ENCODE results near the gene PSME3IP1. TPM values are rescaled to one million over a fixed set of nuclear protein-coding genes. Genes with fewer than 3 reads are reported as not detected.

PSME3IP1 gene
- polyA plus RNA-seq, 1 of the 3 experiments (the other 2 are of a cell fraction), result 80.9 TPM

- Histone ChIP-seq H3K27me3 (ENCODE audit: insufficient read depth) (no peaks in the 10 kb centered on the region), H2AFZ (ENCODE audit: low read depth) (no peak overlapping the region)
- POLR2A ChIA-PET, result interaction anchor here (0.7 to 1.9 kb wide), 3 partner anchors 10 to 181 kb away, joined by 3 to 7 read pairs (median 5); partner anchors contain the start of genes PSME3IP1 and RSPRY1
Observed at GRCh38 chr16:57196753-57197152, 10.9 kb upstream of the PSME3IP1 start.

More at GRCh38 chr16:57196753-57197152, 10.9 kb upstream of the PSME3IP1 start:
- Histone ChIP-seq H3F3A (replicated peaks; ENCODE audit: insufficient read depth) (peaks cover 20% of the 10 kb centered on the region), H3K4me3 (ENCODE audit: low read depth in 2 of 2, low read length in 1 of 2) (no peak overlapping the region), H4K20me1 (ENCODE audit: insufficient read depth) (no peaks in the 10 kb centered on the region), H3K9me3 (no peaks in the 10 kb centered on the region), H3K79me2 (ENCODE audit: insufficient read depth) (peaks cover 74% of the 10 kb centered on the region), H3K4me1 (ENCODE audit: control insufficient read depth in 1 of 2, insufficient read depth in 2 of 2, low read depth in 1 of 2, low read length in 1 of 2) (peaks cover 19 to 34% of the 10 kb centered on the region in 2 experiments), H3K4me2 (0 out of 2 replicates have a peak overlapping the region, but pooled peaks have one; percentile 8), H3K36me3 (replicated peaks in 1 of 2; ENCODE audit: control insufficient read depth in 1 of 2, insufficient read depth in 2 of 2, low read length in 1 of 2) (peaks cover 2 to 4% of the 10 kb centered on the region in 2 experiments), H3K27ac (ENCODE audit: low read depth in 2 of 2, low read length in 1 of 2) (peak overlapping the region; percentile 91 to 98; a peak in 3 of 4 replicates), H3K9ac (peak overlapping the region; percentile 13; the same call in 1 of the 2 replicates), H3K9me2 (no peaks in the 10 kb centered on the region)
- TF ChIP-seq USF1 (IDR thresholded peaks at IDR 0.05; ENCODE audit: borderline replicate concordance, low read depth) (no peak), TEAD4 (IDR thresholded peaks at IDR 0.05; ENCODE audit: borderline replicate concordance, insufficient read depth) (peak; percentile 49; the same call in 1 of the 2 replicates), CHD2 (IDR thresholded peaks at IDR 0.05; ENCODE audit: low read length, partially characterized antibody) (peak; percentile 88), GATA2 (CRISPR knock-in tag; IDR thresholded peaks at IDR 0.05) (peak; percentile 99), TCF12 (IDR thresholded peaks at IDR 0.05) (peak; percentile 74), ZBTB33 (IDR thresholded peaks at IDR 0.05; ENCODE audit: borderline replicate concordance, low read depth) (no peak), RCOR1 (IDR thresholded peaks at IDR 0.05; ENCODE audit: low read length) (peak; percentile 96), MXI1 (IDR thresholded peaks at IDR 0.05; ENCODE audit: low read depth, low read length) (peak; percentile 71), FOXJ3 (CRISPR knock-in tag; IDR thresholded peaks at IDR 0.05) (peak; percentile 99), REST (IDR thresholded peaks at IDR 0.05; ENCODE audit: low read depth, low read length) (no peak), NFIC (IDR thresholded peaks at IDR 0.05; ENCODE audit: borderline replicate concordance) (peak; percentile 55), RFX5 (IDR thresholded peaks at IDR 0.05; ENCODE audit: low read length) (no peak; the same call in 1 of the 2 replicates), POLR2AphosphoS5 (IDR thresholded peaks at IDR 0.05; ENCODE audit: low read depth, low read length) (peak; percentile 59; the same call in 1 of the 2 replicates), RAD21 (IDR thresholded peaks at IDR 0.05; ENCODE audit: low read length) (peak; percentile 19; the same call in 1 of the 2 replicates), MEF2A (IDR thresholded peaks at IDR 0.05; ENCODE audit: borderline replicate concordance, low read depth) (no peak), EP300 (IDR thresholded peaks at IDR 0.05; ENCODE audit: borderline replicate concordance in 1 of 2, low read depth in 1 of 2, low read length in 1 of 2) (peak in 1 of 2 experiments; percentile 96; a peak in 2 of 4 replicates)
- CTCF ChIA-PET, result interaction anchor here (1.1 to 2.2 kb wide), 4 partner anchors 10 to 561 kb away, joined by 3 to 9 read pairs (median 5); partner anchors contain the start of genes ARL2BP and CX3CL1
- peak; percentile 83 for DNase-seq
- 29% methylated on average over 3 of the region's 3 CpGs for WGBS (ENCODE audit: low lambda C conversion rate)
